ENCODE measurements around the gene KIF7. TPM values are rescaled to one million over a fixed set of nuclear protein-coding genes. Genes with fewer than 3 reads are reported as not detected.
A peak's percentile ranks its signal among the peaks of the same experiment; 100 is the strongest.

KIF7 gene
- total RNA-seq, 2 experiments from 2014 or later = 3.4 to 3.7 TPM

DNA sequence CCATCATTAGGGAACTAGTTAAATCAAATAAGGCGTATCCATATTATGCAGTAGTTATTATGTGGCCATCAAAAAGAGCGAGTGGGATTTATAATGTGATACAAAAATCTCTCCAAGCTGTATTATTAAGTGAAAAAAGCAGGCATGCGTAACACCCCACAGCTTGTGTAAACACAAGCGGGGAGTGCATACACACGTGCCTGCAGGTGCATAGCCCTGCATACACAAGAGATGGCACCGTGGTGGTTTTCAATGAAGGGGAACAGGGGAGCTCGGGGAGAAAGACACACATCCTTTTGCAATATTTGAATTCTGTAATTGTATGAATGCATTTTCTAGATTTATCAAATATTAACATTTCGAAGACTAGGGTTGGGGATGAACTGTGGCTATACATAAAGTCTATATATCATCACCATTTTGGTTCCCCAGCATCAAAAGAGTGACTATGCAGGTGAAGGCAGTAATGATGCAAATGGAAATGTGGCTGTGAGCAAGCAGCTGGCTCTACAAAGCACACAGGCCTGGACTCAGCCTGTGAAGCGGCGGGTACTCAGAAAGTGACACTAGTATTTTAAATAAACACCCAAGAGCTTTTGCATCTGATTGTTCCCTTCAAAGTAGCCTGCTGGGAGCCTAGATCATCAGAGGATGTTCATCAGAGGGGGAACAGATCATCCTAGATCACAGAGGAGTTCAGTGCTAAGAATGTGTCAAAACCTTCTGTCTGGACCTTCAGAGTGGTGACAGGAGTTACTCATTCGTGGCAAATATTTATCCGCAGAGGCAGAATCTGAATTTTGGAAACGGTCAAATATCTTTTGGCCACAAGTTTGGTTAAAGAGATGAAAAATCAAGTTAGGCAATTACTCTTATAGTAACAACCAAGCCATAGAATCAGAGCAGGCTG, 9.4 kb upstream of the KIF7 start:
- Mint-ChIP-seq H3K9me3 (no peaks in the 10 kb centered on the region), H3K36me3 (no peaks in the 10 kb centered on the region), H3K4me1 (no peaks in the 10 kb centered on the region), H3K27me3 (peaks cover 32% of the 10 kb centered on the region), H3K4me3 (peak overlapping the region; percentile 47), H3K27ac (no peak overlapping the region)
- no peak for DNase-seq

DNA sequence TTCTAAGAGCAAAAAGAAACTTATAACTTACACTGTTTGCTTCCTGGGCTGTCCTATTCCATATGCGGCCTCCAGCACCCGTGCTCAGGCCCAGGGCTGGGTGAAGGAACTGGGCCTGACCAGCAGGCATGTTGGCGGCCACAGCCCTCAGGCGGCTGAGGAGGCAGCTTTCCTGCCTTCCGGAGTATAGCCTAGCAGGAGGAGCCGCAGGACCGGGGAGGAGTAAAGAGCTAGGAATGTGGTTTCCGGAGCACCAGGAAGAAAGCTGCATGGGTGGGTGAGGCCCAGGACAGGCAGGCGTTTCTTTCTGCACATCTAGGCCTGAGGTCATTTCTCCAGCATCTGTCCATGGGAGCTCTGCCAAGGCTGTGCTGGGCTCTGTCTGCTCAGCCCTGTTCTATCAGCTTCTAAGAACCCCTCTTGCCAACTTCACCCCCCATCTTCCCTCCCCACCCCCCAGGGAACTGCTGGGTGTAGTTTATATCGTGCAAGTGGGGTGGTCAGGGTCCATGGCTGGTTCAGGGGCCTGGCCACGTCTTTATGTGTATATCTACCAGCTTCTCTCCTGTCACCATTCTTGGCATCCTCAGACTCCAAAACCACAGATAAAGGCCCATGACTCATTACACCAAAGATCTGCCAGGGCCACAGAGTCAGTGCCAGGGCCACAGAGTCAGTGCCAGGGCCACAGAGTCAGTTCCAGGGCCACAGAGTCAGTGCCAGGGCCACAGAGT, 7.8 kb upstream of the KIF7 start:
- H3K27me3 Mint-ChIP-seq = peaks cover 43% of the 10 kb centered on the region
- H3K9me3 Mint-ChIP-seq = no peaks in the 10 kb centered on the region
- H3K4me3 Mint-ChIP-seq = no peak overlapping the region
- H3K4me1 Mint-ChIP-seq = no peaks in the 10 kb centered on the region
- DNase-seq = no peak
- no peak overlapping the region for H3K27ac Mint-ChIP-seq
- H3K36me3 Mint-ChIP-seq = no peaks in the 10 kb centered on the region

DNA sequence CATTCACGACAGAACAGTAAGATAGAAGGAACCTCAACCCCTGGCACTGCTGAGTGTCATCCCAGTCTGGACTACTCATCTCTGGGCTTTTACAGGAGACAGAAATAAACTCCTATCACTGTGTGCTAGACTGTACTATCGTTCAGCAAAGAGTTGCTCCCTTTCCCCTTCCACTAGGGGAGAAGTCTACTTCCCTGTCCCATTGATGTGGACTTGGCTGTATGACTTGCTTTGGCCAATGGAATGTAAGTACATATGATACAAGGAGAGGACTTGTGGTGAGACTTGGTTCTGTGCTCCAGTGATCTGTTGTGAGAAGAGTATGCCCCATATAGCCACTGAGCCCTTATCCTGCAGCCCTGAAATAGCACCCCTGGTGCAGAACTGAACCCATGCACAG, 5.3 kb upstream of the KIF7 start:
- DNase-seq = no peak
- H3K27ac Mint-ChIP-seq = no peak overlapping the region
- no peaks in the 10 kb centered on the region for H3K36me3 Mint-ChIP-seq
- H3K27me3 Mint-ChIP-seq = peaks cover 49% of the 10 kb centered on the region
- H3K9me3 Mint-ChIP-seq = no peaks in the 10 kb centered on the region
- H3K4me3 Mint-ChIP-seq = no peak overlapping the region
- peaks cover 10% of the 10 kb centered on the region for H3K4me1 Mint-ChIP-seq

DNA sequence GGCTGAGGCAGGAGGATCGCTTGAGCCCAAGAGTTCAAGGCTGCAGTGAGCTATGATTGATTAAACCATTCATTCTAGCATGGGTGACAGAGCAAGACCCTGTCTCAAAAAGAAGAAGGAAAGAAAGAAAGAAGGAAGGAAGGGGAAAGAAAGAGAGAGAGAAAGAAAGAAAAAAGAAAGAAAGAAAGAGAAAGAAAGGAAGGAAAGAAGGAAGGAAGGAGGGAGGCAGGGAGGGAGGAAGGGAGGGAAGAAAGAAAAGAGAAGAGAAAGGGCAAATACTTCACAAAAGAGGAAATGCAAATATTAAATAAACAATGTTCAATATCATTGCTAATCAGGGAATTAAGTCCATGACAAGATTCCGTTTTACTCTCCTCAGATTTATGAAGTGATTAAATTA, 4.0 kb upstream of the KIF7 start:
- peaks cover 3% of the 10 kb centered on the region for H3K36me3 Mint-ChIP-seq
- H3K27me3 Mint-ChIP-seq = peaks cover 47% of the 10 kb centered on the region
- H3K27ac Mint-ChIP-seq = no peak overlapping the region
- no peaks in the 10 kb centered on the region for H3K9me3 Mint-ChIP-seq
- H3K4me3 Mint-ChIP-seq = no peak overlapping the region
- peaks cover 16% of the 10 kb centered on the region for H3K4me1 Mint-ChIP-seq
- no peak for DNase-seq

DNA sequence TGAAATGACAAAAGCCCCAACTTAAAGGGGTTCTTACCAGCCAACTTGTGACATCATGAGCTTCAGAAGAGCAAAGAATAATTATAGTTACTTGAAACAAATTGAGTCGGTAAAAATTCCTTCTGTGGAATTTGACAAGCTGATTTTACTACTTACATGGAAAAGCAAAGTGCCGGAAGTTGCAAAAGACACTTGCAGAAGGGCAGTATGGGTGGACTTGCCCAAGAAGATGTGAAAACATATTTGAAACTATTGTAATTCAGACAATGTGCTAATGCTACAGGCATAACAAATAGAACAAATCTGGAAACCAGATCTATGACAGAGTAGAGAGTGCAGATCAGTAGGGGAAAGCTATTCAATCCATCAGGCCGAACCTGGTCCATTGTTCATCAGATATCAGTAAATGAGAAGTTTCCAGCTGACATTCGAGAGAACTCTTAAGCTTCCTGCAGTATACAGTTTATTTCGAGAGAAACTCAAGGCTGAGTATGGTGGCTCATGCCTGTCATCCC, 2.5 kb upstream of the KIF7 start:
- peaks cover 19% of the 10 kb centered on the region for H3K4me1 Mint-ChIP-seq

DNA sequence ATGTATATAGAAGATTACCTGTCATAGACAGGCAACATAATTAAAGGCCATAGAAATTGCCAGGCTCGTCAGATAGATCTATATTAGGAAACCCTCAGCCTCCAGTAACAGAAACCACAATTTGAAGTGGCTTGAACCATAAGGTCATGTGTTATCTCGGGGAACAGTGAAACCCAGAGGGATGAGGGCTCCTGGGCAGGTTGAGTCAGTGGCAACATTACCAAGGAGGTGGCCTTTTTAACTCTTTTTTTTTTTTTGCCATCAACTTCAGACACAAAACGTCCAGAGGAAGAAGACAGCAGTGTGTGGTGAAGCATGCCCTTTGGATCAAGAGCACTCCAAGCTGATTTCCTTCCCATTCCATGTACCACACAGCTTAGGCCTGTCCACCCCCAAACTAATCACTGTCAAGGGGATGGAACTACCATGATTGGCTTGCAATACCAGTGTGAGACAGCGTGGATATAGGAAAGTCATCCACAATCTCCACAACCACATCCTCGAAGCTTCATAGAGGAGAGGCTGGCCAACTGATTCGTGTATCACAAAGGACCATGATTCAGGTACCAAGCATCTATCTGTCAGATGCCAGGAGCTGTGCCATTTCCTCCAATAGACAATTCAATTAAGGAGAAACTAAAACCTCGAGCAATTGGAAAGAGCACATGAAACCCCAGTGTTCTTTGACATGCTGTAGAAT, 999 bp upstream of the KIF7 start:
- Mint-ChIP-seq H3K27ac (peak overlapping the region; percentile 14), H3K4me1 (peaks cover 19% of the 10 kb centered on the region), H3K27me3 (peaks cover 64% of the 10 kb centered on the region), H3K4me3 (peak overlapping the region; percentile 71), H3K9me3 (no peaks in the 10 kb centered on the region), H3K36me3 (peaks cover 3% of the 10 kb centered on the region)
- no peak for DNase-seq

More for the DNA sequence above, 2.5 kb upstream of the KIF7 start:
- Mint-ChIP-seq H3K9me3 (no peaks in the 10 kb centered on the region), H3K4me3 (no peak overlapping the region), H3K27me3 (peaks cover 58% of the 10 kb centered on the region), H3K36me3 (peaks cover 3% of the 10 kb centered on the region), H3K27ac (no peak overlapping the region)
- no peak for DNase-seq

DNA sequence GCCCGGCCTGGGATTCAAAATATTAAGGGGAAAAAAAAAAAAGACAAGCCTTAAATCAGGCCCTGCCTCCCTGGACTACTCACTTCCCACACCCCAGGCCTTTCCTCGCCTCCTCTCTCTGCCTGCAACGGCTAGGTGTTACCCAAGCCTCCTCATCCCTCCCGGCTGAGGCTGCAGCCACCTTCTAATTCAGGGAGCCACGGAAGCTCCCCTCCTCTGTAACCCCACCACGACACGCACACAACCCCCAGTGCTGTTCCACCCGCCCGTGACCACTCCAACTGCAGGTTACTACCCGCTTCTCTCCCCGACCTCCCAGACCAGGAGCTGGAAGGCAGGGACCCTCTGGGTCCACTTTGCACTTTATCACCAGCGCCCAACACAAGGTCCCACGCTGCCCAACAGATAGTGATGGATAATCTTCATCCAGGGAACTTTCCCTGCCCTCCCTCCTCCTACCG, 936 bp downstream of the KIF7 start:
- no peak for DNase-seq
- no peaks in the 10 kb centered on the region for H3K9me3 Mint-ChIP-seq
- H3K27ac Mint-ChIP-seq = peak overlapping the region; percentile 15
- H3K27me3 Mint-ChIP-seq = peaks cover 51% of the 10 kb centered on the region
- peaks cover 3% of the 10 kb centered on the region for H3K36me3 Mint-ChIP-seq
- peaks cover 19% of the 10 kb centered on the region for H3K4me1 Mint-ChIP-seq
- H3K4me3 Mint-ChIP-seq = peak overlapping the region; percentile 78

DNA sequence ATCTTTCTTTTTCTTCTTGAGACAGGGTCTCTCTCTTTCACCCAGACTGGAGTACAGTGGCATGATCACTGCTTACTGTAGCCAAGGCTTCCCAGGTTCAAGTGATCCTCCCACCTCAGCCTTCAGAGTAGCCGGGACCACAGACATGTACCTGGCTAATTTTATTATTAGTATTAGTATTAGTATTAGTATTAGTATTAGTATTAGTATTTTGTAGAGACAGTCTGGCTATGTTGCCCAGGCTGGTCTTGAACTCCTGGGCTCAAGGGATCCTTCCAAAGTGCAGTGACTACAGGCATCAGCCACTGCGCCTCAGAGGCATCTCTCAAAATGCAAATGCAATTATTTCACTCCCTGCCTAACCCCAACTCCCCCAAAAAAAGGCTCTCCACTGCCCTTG, 1.7 kb downstream of the KIF7 start:
- Mint-ChIP-seq H3K27ac (no peak overlapping the region), H3K9me3 (no peaks in the 10 kb centered on the region), H3K4me3 (no peak overlapping the region), H3K36me3 (peaks cover 3% of the 10 kb centered on the region), H3K27me3 (peaks cover 46% of the 10 kb centered on the region), H3K4me1 (peaks cover 19% of the 10 kb centered on the region)
- no peak for DNase-seq

DNA sequence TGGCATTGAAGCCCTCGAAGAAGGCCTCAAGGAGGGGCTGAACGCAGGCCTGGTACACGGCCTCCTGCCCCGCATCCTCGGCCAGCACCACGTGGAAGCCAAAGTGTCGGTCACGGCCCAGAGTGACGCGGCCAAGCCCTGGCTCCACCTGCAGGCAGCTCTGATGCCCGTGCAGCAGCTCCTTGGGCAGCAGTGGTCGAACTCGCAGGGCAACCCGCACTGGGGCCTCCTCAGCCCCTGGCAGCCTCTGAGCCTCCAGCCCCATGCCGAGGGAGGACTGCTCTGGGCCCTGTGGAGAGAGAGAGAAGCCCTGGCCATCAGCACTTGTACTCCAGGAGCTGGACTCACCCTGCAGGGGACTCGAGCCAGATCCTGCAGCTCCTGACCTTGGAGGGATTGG, 2.6 kb downstream of the KIF7 start:
- Mint-ChIP-seq H3K27ac (no peak overlapping the region), H3K4me1 (peaks cover 19% of the 10 kb centered on the region)
- DNase-seq = no peak

DNA sequence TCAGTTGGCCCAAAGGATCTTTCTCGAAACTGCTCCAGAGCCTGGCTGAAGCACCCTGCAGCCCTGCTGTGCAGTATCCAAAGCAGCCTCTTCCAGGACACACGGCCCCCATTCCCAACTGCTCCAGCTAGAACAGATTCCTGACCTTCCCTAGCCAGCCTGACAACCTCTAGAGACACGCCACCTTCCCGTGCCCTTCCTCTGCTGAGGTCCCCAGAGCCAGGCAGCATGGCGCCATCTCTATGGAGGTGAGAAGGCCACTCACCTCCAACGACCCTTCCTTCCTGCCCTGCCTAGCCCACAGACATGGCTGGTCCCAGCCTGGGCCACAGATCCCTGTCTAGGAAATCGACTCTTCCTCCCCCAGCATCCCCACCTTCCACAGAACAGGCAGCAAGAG, 3.1 kb downstream of the KIF7 start:
- peaks cover 3% of the 10 kb centered on the region for H3K36me3 Mint-ChIP-seq
- H3K4me3 Mint-ChIP-seq = no peak overlapping the region
- peaks cover 37% of the 10 kb centered on the region for H3K27me3 Mint-ChIP-seq
- no peak for DNase-seq
- H3K27ac Mint-ChIP-seq = no peak overlapping the region
- no peaks in the 10 kb centered on the region for H3K9me3 Mint-ChIP-seq
- H3K4me1 Mint-ChIP-seq = peaks cover 19% of the 10 kb centered on the region

More for the DNA sequence above, 2.6 kb downstream of the KIF7 start:
- Mint-ChIP-seq H3K4me3 (no peak overlapping the region), H3K9me3 (no peaks in the 10 kb centered on the region), H3K36me3 (peaks cover 3% of the 10 kb centered on the region), H3K27me3 (peaks cover 40% of the 10 kb centered on the region)

DNA sequence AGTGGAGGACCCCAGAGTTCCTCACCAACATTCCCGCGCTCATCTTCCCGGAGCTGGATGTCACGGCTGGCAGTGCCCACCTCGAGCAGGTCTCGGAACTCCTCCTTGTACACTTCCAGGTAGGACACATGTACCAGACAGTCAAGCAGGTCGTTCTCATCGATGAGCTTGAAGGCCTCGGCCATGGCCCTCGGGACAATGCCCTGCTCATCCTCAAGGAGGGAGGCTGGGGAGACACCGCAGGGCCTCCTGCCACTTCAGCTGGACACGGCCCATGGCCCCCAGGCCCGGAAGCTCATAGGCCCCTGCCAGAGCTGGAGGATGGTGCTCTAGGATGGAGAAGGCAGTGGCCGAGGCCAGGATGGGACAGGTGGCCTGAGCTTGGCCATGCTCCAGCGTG, 5.6 kb downstream of the KIF7 start:
- no peak overlapping the region for H3K27ac Mint-ChIP-seq
- H3K9me3 Mint-ChIP-seq = no peaks in the 10 kb centered on the region
- peaks cover 7% of the 10 kb centered on the region for H3K4me1 Mint-ChIP-seq
- H3K4me3 Mint-ChIP-seq = no peak overlapping the region
- H3K27me3 Mint-ChIP-seq = peaks cover 26% of the 10 kb centered on the region
- no peak for DNase-seq
- peaks cover 3% of the 10 kb centered on the region for H3K36me3 Mint-ChIP-seq

DNA sequence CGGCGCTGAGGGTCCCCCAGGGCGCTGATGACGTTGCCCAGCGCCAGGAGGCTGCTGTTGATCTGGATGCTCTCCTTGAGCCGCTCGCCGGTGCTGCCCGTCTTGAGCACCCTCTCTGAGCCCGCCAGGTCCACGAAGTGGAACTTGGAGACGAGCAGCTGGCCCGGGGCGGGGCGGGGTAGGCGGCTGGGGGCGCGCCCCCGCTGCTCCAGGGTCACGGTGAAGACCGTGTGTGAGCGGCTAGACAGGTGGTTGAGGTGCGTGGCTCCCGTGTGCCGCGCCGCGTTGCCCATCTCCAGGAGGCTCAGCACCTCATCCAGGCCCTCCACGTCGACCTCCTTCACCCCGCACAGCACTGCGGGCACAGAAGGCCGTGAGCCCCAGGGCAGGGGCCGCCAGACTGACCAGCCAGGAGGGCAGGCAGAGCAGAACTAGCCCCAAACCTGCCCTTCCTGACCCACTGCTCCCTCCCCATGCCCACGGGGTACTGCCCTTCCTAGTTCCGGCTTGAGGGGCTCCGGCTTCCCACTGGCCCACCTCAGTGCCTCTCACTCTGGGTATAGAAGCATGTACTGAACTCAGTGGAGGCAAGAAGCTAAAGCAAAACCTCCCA, 6.1 kb downstream of the KIF7 start:
- Mint-ChIP-seq H3K27me3 (peaks cover 20% of the 10 kb centered on the region), H3K36me3 (no peaks in the 10 kb centered on the region), H3K9me3 (no peaks in the 10 kb centered on the region), H3K4me3 (no peak overlapping the region), H3K27ac (no peak overlapping the region), H3K4me1 (peaks cover under 1% of the 10 kb centered on the region)
- DNase-seq = no peak

DNA sequence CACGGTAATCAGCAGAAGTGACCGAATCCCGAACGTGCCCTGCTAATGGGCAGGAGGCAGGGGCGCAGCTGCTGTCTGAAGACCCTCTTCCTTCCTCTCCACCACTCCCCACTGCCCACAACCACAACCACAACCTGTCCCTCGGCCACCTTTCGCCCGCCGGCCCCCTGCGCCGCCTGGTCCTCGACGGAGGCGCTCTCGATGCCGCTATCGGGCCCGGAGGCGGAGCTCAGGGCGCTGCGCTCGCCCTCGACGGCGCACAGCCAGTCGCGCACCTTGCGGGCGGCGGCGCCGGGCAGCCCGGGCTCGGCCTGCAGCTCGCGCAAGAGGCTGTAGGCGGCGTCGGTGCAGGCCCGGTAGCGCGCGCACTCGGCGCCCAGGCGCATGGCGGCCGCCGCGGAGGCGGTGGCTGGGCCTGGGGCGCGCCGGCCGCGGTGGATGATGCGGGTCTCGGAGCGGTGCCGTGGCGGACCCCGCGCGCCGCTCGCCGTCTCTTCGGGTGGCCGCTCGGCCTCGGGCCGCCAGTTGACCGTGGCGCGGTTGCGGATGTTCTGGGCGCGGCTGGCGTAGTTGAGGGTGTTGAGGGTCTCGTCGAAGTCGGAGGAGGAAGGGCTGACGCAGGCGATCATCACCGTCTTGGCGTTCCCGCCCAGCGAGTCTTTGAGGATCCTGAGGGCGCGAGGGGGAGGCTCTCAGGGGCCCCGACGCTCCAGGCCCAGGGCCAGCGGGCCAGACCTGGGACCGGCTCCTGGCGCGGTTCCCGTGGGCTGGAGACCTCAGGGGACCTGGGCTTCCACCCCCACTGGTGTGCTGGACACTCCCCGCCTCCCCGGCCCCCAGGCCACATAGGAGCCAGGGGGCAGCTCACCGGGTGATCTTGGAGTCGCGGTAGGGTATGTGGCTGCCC, 6.9 kb downstream of the KIF7 start:
- Mint-ChIP-seq H3K4me3 (no peak overlapping the region), H3K27me3 (peaks cover 13% of the 10 kb centered on the region), H3K9me3 (no peaks in the 10 kb centered on the region), H3K36me3 (no peaks in the 10 kb centered on the region), H3K27ac (no peak overlapping the region), H3K4me1 (no peaks in the 10 kb centered on the region)
- DNase-seq = no peak

All from activated naive CD8-positive, alpha-beta T cell treated with anti-CD3 and anti-CD28 coated beads for 36 hours (primary cell).